SU-DHL-6 (cell line): ENCODE data around the gene PRX.

Source experiments
- EZH2phosphoT487 ChIP-seq: fragments of 200-600 bp; sonication (generic), shearing (Covaris generic); conservative IDR thresholded peaks from 2 replicates; pipeline ENCODE4 v1.6.1; 2018; ENCODE audit warnings: mild to moderate bottlenecking, antibody characterized with exemption, low read length, moderate library complexity, mixed read lengths
- TF ChIP-seq, protein P1 (sequence below): fragments of 200-600 bp; sonication (generic); IDR thresholded peaks from one replicate; pipeline ENCODE4 v1.5.1; 2017; ENCODE audit warnings: antibody characterized with exemption, mild to moderate bottlenecking, low read length, moderate library complexity; ENCODE audit not compliant: insufficient read depth, poor library complexity, severe bottlenecking

DNA sequence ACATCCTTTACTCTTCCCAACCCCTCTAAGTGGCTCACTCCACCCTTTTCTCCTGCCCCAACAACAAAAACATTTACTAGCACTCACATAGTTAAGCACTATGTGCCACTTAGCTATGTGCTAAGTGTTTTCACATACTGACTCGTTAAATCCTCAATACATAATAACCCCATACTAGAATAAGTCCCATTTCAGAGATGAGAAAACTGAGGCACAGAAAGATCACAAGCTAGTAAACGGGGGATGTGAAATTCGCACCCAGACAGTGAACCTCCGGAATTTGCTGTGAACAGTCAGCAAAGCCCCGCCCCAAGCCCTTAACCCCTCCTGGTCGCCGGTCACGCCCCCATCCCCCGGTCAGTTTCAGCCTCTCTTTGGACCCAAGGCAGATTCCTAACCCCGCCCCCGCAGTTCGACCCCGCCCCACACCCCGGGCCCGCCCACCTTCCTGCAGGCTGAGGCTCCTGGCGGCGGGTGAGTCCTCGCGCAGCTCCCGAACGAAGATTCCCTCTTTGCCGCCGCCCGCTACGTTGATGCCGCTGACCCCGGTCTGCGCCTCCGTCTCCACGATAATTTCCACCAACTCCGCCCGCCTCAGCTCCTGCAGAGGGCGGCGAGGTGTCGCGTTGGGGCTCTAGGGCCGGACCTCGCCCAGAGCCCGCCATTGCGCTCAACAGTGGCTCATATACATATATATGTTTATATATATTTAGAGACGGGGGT is 9.8 kb downstream of the PRX start:
- TF ChIP-seq, protein P1, sequence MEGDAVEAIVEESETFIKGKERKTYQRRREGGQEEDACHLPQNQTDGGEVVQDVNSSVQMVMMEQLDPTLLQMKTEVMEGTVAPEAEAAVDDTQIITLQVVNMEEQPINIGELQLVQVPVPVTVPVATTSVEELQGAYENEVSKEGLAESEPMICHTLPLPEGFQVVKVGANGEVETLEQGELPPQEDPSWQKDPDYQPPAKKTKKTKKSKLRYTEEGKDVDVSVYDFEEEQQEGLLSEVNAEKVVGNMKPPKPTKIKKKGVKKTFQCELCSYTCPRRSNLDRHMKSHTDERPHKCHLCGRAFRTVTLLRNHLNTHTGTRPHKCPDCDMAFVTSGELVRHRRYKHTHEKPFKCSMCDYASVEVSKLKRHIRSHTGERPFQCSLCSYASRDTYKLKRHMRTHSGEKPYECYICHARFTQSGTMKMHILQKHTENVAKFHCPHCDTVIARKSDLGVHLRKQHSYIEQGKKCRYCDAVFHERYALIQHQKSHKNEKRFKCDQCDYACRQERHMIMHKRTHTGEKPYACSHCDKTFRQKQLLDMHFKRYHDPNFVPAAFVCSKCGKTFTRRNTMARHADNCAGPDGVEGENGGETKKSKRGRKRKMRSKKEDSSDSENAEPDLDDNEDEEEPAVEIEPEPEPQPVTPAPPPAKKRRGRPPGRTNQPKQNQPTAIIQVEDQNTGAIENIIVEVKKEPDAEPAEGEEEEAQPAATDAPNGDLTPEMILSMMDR: no peak
- TF ChIP-seq EZH2phosphoT487: no peak
